NCI-H2081 treated with DMSO at 0.1 percent for 48 hours (cell line): ENCODE data around the gene RASGEF1B.

Experiments used
- DNase-seq: peaks from one replicate; lab custom pipeline; 2025; lab: John Stamatoyannopoulos, UW

Gene RASGEF1B

GRCh38 chr4:81398379-81398778, 73.3 kb downstream of the RASGEF1B start:
- DNase-seq, result no peak

- no peak for DNase-seq
Measured at GRCh38 chr4:81397635-81398034, 74.1 kb downstream of the RASGEF1B start.

GRCh38 chr4:81395239-81395638, 76.5 kb downstream of the RASGEF1B start:
- DNase-seq, result no peak

GRCh38 chr4:81392164-81392563, 79.5 kb downstream of the RASGEF1B start:
- no peak for DNase-seq

GRCh38 chr4:81389720-81390119, 82.0 kb downstream of the RASGEF1B start:
- no peak for DNase-seq

GRCh38 chr4:81380437-81380836, 91.3 kb downstream of the RASGEF1B start:
- DNase-seq, result no peak

- DNase-seq, result no peak
Measured at GRCh38 chr4:81378386-81378785, 93.3 kb downstream of the RASGEF1B start.

- DNase-seq, result no peak
Measured at GRCh38 chr4:81377191-81377590, 94.5 kb downstream of the RASGEF1B start.

- DNase-seq, result no peak
Measured at GRCh38 chr4:81376720-81377119, 95.0 kb downstream of the RASGEF1B start.
